SU-DHL-6 (cell line): ENCODE results near the gene CARD18.

Experiments used
- CTCF ChIP-seq: fragments of 200-600 bp; sonication (generic); IDR thresholded peaks from one replicate; pipeline ENCODE4 v1.5.1; 2017; ENCODE audit warnings: antibody characterized with exemption, mild to moderate bottlenecking, low read length, moderate library complexity; ENCODE audit not compliant: insufficient read depth, poor library complexity, severe bottlenecking
- EZH2phosphoT487 ChIP-seq: fragments of 200-600 bp; sonication (generic), shearing (Covaris generic); conservative IDR thresholded peaks from 2 replicates; pipeline ENCODE4 v1.6.1; 2018; ENCODE audit warnings: mild to moderate bottlenecking, antibody characterized with exemption, low read length, moderate library complexity, mixed read lengths

- TF ChIP-seq CTCF (no peak), EZH2phosphoT487 (no peak)
Measured at GRCh38 chr11:105135883-105136282, 3.7 kb downstream of the CARD18 start.
